AG08395 (cell line): ENCODE data around the gene CABCOCO1.
A peak's percentile ranks its signal among the peaks of the same experiment; 100 is the strongest.
"Not testable (repeated sequence)": the region's sequence is repeated elsewhere in the genome, so short reads cannot be mapped to it uniquely, and the experiment has no call there.

Experiments
- DNase-seq: peaks from one replicate; pipeline ENCODE4 v3.0.0; 2012; ENCODE audit warnings: mixed read lengths, low spot score

The CABCOCO1 gene

DNA sequence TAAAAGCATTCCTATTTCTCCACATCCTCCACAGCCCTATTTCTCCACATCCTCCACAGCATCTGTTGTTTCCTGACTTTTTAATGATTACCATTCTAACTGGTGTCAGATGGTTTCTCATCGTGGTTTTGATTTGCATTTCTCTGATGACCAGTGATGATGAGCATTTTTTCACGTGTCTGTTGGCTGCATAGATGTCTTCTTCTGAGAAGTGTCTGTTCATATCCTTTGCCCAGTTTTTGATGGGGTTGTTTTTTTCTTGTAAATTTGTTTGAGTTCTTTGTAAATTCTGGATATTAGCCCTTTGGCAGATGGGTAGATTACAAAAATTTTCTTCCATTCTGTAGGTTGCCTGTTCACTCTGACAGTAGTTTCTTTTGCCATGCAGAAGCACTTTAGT, 49.4 kb downstream of the CABCOCO1 start:
- not testable (repeated sequence) for DNase-seq

DNA sequence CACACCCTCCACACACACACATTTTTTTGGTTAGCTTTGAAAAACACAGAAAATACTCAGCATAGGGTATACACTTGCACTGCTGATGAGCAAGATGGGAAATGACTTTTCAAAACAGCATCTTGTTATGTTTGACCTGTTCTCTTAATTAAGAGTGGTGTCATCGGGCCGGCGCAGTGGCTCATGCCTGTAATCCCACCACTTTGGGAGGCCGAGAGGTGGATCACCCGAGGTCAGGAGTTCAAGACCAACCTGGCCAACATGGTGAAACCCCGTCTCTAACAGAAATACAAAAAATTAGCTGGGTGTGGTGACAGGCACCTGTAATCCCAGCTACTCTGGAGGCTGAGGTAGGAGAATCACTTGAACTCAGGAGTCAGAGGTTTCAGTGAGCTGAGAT, 56.7 kb downstream of the CABCOCO1 start:
- DNase-seq = not testable (repeated sequence)

DNA sequence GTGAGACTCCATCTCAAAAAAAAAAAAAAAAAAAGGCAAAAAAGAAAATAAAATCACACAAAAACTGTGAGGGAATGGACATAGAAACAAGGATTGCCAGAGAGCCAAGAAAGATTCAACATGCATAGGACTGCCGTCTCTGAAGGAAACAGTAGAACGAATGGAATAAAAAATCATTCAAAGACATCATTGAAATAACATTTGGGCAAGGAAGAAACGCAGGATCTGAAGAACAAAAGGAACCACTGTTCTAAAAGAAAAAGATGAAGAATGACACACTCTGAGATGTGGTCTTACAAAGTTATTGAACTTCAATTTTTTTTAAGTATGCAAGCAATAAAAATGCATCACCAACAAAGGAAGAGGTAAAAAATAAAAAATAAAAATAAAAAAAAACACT, 57.2 kb downstream of the CABCOCO1 start:
- no peak for DNase-seq

DNA sequence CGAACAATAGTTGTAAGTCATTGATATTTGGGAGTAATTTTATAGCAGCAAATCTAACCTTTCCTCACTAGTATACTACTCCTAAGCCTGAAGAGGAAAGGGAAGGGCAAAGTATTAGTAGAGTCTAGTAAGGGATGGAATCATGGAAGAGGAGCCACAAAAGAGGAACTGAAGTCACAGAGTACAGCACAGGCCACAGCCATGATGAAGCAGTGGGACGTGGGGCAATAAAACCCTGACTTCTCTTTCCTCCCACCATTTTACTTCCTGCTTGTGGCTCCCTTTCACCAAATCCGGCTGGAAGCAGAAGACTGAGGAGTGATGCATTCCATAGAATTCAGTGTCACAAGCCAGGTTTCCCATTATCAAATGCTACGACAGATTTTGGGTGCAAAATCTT, 58.7 kb downstream of the CABCOCO1 start:
- no peak for DNase-seq

DNA sequence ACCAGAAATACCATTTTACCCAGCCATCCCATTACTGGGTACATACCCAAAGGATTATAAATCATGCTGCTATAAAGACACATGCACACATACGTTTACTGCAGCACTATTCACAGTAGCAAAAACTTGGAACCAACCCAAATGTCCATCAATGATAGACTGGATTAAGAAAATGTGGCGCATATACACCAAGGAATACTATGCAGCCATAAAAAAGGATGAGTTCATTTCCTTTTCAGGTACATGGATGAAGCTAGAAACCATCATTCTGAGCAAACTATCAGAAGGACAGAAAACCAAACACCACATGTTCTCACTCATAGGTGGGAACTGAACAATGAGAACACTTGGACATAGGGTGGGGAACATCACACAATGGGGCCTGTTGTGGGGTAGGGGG, 62.5 kb downstream of the CABCOCO1 start:
- DNase-seq = not testable (repeated sequence)

DNA sequence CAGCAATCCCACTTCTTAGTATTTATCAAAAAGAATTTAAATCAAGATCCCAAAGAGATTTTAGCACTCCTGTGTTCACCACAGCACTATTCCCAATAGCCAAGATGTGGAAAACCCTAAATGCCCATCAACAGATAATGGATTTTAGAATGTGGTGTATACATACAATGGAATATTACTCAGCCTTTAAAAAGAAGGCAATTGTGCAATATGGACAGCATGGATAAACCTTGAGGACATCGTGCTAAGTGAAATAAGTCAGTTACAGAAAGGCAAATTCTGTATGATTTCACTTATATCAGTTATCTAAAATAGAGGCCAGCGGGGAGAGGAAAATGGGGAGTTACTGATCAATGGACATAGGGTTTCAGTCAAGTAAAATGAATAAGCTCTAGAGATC, 66.9 kb downstream of the CABCOCO1 start:
- DNase-seq = no peak

DNA sequence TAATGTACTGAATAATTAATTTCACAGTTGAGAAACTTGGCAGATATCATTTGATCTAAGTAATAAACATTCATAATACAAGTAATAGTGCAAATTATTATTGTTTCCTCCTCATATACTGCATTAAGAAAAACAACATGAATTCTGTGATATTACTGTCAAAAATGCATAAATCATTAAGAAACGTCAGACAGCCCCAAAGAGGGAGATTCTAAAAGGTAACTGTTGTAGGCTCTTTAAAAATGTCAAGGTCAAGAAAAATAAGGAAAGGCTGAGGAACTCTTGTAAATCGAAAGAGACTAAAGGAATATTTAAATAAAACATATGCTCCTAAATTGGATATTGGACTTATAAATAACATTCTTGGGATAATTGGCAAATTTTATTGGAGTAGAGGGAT, 67.9 kb downstream of the CABCOCO1 start:
- DNase-seq = no peak

DNA sequence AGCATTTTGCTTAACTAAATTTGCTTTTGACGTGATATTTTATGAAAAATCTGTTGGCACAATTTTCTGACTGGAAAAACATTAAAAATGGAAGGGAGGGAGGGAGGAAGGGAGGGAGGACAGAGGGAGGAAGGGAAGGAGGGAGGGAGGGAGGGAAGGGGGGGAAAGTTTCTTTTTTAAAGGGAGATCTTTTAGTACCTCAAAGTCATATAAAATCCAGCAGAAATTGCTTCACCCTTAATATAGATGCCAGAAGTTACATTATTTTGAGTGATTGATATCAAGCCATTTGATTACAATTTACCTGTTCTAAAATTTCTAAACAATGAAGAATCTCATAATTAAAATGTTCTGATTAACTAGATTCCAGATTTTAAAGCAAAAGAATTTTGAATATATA, 68.9 kb downstream of the CABCOCO1 start:
- DNase-seq = no peak

DNA sequence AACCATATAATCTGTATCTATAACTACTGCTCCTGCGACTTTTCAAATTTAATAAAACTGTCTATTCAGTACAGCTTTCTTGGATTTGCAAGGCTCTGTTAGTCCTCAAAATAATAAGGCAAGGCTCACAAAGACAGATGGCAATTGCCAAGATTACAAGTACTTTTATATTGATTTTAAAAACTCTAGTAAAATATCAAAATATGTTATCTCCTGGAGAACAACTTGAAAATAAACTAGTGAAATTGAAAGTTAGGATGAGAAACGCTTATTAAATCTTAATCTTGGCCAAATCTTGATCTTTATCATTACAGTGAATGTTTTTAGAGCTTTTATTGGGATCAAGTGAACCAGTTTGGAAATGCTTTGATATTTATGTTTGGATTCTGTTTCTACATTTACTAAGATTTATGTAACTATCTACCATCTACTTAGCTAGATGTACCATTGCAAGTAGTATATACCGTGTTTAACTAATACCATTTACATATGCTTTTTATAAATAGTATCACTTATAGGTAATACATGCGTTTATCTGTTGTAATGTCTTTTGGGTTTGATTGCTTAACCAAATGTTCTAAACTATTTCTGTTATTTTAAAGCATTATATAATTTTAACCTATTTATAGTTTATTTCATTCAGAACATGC, 70.0 kb downstream of the CABCOCO1 start:
- no peak for DNase-seq

DNA sequence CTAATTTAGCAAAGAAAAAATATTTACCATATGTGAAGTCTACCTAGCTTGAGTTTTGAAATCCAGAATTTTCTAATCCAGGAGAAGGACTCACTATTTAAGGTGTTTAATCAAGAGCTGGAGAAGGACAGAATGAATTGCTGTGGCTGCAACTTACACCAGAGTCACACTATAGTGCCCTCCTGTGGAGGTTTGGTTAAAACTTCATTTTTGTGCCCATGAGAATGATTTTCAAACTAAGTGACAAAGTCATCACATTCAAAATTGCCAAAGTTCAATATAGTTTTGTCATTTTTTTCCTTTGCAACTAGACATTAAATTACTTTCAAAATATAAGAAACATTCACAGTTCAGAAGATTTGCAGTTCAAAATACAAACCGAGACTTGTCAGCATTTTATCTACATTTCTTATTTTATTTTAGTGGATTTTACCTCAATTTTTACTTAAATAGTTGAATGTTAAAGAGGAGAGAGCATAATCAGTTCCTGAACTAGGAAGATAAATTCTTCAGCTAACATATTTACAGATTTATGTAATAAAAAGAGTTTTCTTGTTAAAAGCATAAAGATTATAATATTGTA, 70.7 kb downstream of the CABCOCO1 start:
- peak; percentile 48 for DNase-seq

DNA sequence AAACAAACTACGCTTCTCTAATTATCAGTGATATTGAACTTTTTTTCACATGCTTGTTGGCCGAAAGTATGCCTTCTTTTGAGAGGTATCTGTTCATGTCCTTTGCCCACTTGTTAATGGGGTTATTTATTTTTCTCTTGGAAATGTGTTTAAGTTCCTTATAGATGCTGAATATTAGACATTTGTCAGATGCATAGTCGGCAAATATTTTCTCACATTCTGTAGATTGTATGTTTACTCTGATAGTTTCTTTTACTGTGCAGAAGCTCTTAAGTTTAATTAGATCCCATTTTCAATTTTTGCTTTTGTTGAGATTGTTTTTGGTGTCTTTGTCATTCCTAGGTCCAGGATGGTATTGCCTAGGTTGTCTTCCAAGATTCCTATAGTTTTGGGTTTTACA, 73.2 kb downstream of the CABCOCO1 start:
- DNase-seq = no peak

DNA sequence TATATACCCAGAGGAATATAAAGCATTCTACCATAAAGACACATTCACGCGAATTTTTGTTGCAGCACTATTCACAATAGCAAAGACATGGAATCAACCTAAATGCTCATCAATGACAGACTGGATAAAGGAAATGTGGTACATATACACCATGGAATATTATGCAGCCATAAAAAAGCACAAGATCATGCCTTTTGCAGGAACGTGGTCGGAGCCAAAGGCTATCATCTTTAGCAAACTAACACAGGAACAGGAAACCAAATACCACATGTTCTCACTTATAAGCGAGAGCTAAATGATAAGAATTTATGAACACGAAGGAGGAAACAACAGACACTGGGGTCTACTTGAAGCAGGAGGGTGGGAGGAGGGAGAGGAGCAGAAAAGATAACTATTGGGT, 74.7 kb downstream of the CABCOCO1 start:
- not testable (repeated sequence) for DNase-seq

DNA sequence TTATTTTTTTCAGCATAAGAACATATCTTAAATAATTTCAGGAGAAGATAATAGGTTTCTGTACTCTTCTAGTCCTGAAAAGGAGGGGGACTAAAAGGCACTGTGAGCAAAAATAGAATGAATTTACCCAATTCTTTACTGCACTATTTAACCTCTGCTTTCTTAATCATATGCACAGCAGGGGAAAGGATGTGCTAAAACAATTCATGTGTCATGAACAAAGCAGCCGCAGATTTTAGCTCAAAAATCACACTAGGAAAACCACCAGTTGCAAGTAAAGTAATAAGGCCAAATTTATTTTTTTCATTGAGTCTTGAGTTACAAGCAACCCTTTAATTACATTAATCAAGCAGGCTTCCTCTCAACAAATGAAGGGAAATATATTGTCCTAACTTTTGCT, 80.1 kb downstream of the CABCOCO1 start:
- DNase-seq = no peak

DNA sequence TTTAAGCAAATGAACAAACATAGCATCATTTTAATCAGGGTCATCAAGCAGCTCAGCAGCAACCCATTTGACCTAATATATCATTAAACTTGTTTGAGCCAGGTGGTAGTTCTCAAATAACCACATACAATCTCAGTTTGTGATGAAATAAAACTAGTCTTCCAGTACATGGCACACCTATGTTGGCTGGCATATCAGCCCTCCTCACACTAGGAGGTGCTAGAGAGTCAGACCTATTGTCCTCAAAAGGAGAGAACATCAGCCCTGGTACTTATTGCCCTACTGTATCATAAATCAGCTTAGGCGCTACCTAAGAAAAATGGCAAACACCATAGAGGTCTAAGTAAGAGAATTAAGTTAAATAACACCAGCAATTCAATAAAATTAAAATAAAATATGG, 81.7 kb downstream of the CABCOCO1 start:
- no peak for DNase-seq

DNA sequence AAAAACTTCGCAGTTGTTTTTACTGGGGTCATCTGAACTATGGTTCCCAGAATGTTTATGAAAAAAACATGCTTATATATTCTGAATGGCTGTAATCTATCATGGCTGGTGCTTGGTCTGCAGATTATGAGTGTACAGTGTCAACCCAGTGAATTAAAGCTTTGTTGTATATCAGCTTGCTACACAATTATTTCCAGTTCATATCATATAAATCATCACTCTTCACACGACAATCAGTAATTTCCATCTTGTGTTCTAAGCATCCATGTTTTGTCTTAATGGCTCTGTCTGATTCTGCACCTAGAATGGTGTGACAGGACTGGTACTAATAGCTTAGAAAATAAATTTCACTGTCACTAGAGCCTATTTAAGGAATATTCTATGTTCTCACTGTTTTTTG, 83.6 kb downstream of the CABCOCO1 start:
- no peak for DNase-seq

DNA sequence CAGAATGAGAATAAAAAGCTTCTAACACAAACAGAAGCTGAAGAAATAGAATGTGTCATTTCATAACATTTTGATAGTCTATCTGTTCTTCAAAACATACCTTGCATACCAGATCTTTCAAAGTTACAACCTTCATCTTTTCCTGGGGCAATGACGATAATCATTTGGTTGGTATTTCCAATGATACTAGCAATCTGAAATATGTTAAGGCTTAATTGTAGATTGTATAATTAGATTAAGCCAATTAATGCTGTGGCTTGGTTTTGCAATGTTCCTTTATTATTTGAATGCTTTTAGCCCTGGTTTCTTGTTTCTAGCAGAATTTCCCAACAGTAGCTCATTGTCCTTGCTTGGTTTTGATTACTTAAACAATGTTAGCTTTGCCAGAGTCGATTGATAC, 84.6 kb downstream of the CABCOCO1 start:
- no peak for DNase-seq

DNA sequence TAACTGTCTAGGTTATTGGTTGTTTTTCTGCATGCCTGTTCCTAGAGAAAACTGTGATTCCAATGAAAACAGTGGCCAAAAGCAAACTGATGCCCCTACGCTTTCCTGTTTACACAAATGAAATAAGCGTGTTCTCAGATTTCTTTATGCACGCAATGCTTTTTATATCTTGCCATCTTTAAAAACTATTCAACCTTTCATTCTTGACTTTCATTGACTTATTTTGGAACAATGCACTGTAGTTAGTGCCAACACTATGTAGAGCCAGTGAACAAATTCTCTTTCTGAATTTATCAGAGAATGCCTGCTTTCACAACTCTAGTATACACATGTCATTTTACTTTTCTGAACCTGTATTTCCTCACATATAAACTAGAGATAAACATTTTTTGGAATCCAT, 86.6 kb downstream of the CABCOCO1 start:
- DNase-seq = no peak

DNA sequence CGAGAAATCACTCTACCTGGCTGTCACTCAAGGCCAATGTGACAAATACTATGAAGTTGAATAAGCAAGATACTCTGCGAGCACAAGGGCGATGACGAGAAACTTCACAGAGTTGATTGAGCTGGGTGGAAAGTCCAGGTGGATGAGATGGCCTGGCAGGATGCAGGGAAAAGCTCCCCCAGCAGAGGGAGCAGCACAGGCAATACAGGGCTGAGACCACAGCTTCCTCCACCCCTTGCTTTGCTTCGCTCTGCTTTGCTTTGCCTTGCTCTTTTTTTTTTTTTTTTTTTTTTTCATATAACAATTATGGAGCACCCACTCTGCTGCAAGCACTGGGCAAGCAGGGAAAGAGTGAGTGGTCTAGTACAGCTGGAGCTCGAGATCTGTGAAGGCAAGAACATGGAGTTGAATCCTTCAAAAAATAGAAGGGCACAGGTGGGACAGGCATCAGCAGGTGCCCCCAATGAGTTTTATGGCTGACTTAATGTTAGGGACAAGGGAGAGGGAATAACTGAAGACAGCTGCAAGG, 88.3 kb downstream of the CABCOCO1 start:
- DNase-seq = peak; percentile 62

DNA sequence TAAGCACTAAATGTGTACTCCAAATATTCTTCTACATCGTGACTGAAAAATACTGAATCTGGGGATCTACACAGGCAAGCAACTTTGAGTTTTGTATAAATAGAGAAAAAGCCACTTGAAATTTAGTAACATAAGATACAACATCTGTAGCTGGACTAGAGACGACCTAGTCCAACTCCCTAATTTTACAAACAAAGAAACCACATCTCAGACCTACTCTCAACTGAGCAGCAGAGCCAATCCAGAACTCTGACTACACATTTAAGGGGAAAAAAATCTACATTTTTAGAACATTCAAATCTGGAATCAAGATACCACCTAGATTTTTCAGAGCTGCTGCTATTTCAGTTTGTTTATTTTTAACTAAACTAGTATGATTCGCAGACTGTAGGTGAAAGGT, 88.9 kb downstream of the CABCOCO1 start:
- no peak for DNase-seq

DNA sequence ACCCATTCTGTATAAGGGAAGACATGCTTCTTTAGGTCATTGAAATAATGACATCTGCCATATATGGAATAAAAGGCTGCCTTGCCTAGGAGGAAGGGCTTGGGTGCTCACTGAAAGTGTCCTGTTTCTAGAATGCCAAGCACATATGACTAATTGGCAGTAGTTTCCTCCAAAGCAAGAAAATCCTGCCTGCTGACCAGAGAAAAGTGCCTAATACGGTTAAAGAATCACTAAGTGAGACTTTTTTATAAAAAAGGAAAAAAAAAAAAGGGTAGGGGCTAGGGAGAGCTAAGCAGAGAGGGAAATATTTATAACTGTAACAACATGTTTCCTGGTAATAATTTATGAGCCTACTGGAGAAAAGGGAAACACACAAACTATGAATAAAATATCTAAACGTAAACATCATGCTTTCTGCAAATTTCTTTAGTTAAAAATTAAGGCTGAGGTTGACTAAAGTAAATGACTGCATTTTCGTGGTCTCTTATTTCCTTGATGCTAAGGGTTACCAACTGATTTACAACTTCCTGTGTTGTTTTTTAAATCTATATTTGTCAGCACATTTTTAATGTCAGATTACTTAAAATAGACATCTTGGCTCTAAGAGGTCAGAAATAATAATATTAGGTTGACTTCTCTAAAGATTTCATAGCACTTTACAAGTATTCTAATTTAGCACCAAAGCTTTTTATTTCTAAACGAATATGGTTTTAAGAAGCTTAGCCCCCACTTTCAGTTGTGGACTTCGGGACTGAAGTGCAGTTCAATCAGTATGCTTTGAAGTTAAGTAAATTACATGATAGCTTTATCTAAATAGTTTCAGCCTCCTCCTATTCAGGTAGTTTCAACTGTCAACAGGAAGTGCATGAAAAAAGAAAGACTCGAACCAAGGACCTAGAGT, 89.6 kb downstream of the CABCOCO1 start:
- DNase-seq = peak; percentile 27

DNA sequence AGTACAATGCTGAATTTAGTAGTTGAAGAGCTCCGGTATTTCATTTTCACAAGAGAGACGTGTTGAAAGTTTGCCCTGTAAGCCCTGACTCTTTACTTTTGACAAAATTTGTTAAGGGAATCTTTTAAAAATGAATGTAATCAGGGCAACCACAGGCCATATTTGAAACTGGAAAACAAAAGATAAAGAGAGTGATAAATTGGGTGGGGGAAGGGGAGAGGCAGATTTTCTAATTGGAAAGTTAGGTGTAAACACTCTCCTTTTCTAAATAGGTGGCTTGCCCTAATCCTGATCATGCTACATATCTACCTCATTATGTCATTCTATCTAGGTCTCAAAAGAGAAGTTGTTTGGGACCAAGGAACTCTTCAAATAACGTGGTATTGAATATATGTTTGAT, 90.7 kb downstream of the CABCOCO1 start:
- no peak for DNase-seq

DNA sequence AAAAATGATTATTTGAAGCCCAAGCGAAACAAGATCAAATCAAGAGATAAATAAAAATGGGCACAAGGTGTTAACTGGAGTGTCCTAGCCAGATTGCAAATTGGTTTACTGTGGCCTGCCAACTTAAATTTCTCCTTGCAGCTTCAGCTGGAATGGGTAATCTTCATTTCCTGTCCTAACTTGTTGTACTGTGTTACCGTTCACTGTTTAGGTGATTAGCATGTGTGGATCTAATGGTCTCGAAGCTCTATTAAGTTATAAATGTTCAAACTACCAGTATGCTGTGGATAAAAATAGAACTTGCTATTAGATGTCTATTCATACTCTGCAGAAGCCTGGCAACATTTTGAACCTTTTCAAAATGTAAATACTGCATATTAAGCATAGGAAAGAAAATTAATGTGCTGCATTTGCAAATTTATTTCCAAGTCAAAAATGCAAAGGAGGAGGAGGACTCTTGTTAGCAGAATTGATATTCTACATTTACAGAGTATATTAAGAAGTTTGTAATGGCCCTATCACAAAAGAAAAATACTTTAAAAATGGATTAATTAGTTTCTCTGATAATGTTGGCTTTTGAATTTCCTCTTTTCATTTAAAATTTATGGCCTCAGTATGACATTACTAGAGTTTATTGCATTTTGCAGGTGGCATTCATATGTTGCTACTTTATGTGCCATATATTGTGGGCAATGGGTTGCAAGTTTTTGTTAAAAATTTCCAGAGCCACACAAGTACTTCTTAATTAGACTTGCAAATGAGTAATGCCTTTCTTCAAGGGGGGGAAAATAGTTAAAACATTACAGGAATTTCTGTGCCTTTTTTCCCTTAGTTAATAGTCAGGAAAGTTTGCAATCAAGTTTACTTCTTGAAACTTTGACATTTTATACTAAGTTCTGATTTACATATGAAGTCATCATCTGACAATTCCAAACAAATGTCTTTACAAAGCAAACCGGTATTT, 92.1 kb downstream of the CABCOCO1 start:
- DNase-seq = no peak
